NCI-H526 treated with DMSO at 0.1 percent for 48 hours (cell line): ENCODE data around the gene SGMS2.

Experiments
- DNase-seq: peaks from one replicate; lab custom pipeline; 2025; lab: John Stamatoyannopoulos, UW

The SGMS2 gene

GRCh38 chr4:107828315-107829090 lies 3.8 kb downstream of the SGMS2 start:
- no peak for DNase-seq

GRCh38 chr4:107831140-107831539 lies 6.4 kb downstream of the SGMS2 start:
- DNase-seq = no peak

GRCh38 chr4:107832275-107832807 lies 7.6 kb downstream of the SGMS2 start:
- DNase-seq = no peak

- no peak for DNase-seq
Measured at GRCh38 chr4:107834241-107834794, 9.6 kb downstream of the SGMS2 start.

- DNase-seq = no peak
Measured at GRCh38 chr4:107835406-107835805, 10.7 kb downstream of the SGMS2 start.

- no peak for DNase-seq
Measured at GRCh38 chr4:107837317-107837716, 12.6 kb downstream of the SGMS2 start.

GRCh38 chr4:107837776-107838618 lies 13.3 kb downstream of the SGMS2 start:
- DNase-seq = no peak

- no peak for DNase-seq
Measured at GRCh38 chr4:107838861-107839565, 14.3 kb downstream of the SGMS2 start.

- DNase-seq = no peak
Measured at GRCh38 chr4:107843391-107843790, 18.7 kb downstream of the SGMS2 start.

- DNase-seq = no peak
Measured at GRCh38 chr4:107845681-107846080, 20.9 kb downstream of the SGMS2 start.

- DNase-seq = no peak
Measured at GRCh38 chr4:107850438-107850837, 25.7 kb downstream of the SGMS2 start.

- DNase-seq = no peak
Measured at GRCh38 chr4:107853444-107854355, 29.0 kb downstream of the SGMS2 start.

- DNase-seq = no peak
Measured at GRCh38 chr4:107854356-107855022, 29.8 kb downstream of the SGMS2 start.

- no peak for DNase-seq
Measured at GRCh38 chr4:107855723-107856122, 31.0 kb downstream of the SGMS2 start.

- DNase-seq = no peak
Measured at GRCh38 chr4:107856901-107857300, 32.2 kb downstream of the SGMS2 start.

- no peak for DNase-seq
Measured at GRCh38 chr4:107857741-107858140, 33.0 kb downstream of the SGMS2 start.

GRCh38 chr4:107858158-107858742 lies 33.5 kb downstream of the SGMS2 start:
- no peak for DNase-seq

GRCh38 chr4:107862658-107863057 lies 37.9 kb downstream of the SGMS2 start:
- no peak for DNase-seq

GRCh38 chr4:107863416-107863815 lies 38.7 kb downstream of the SGMS2 start:
- DNase-seq = no peak

- no peak for DNase-seq
Measured at GRCh38 chr4:107863850-107864371, 39.2 kb downstream of the SGMS2 start.
